MM.1S (cell line): Measurements from ENCODE around the gene ETV5.

Experiments used
- CTCF ChIP-seq: fragments of 300-600 bp; sonication (generic); IDR thresholded peaks from 2 replicates; pipeline ENCODE4 v1.5.1; 2016; ENCODE audit warnings: antibody characterized with exemption, low read length, mixed read lengths
- EZH2 ChIP-seq: fragments of 300-600 bp; sonication (generic); optimal IDR thresholded peaks from 2 replicates; pipeline ENCODE3; 2017; ENCODE audit warnings: low read depth, mild to moderate bottlenecking, antibody characterized with exemption, low read length, mixed read lengths
- EZH2phosphoT487 ChIP-seq: fragments of 300-600 bp; sonication (generic); IDR thresholded peaks from 2 replicates; pipeline ENCODE4 v1.6.1; 2018; ENCODE audit warnings: antibody characterized with exemption, low read length

GRCh38 chr3:186121968-186122367 is 13.1 kb upstream of the ETV5 start:
- no peak for TF ChIP-seq CTCF
- no peak for TF ChIP-seq EZH2phosphoT487
- TF ChIP-seq EZH2: no peak
